ENCODE measurements around the gene PHLDB1.

Gene PHLDB1

DNA sequence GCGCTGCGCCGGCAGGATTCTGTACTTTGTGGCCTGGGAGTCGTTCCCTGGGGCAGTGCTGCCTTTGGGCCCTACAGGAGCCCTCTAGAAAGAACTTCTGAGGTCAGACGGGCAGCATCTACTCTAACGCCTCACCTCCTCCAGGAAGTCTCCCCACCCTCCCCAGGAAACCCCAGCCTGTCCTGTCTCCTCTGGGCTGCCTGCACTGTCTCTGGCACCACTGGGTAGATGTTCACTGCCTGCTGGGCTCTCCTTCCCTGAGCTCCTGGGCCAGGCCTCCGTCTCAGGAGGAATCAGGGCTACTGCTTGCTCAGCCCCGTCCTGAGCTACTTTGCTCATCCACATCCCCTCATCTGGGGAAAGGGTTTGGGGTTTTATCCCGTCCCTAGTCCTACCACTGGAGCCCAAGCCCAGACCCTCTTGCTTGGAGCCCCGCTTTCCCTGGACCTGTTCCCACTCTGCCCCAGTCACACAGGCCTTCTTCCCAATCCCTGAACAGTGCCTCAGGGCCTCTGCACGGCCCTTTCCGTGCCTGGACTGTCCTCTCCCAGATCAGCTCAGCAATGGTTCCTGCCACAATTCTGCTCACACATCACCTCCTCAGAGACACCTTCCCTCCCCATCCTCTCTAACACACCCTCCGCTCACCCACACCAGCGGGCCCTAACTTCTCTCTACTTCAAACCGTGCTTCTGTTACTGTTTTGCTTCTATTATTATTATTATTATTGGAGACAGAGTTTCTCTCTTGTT is 83.3 kb downstream of the PHLDB1 start:
- ChIA-PET POLR2A (no interaction called here), CTCF (interaction anchor here (0.7 to 2.1 kb wide), 7 partner anchors 9 to 239 kb away, joined by 3 to 11 read pairs (median 6); partner anchors contain the start of gene TREH)
- no peak for TF ChIP-seq SUZ12 (IDR thresholded peaks at IDR 0.05)
- no peak for TF ChIP-seq ARNT (IDR thresholded peaks at IDR 0.05)
- no peak for TF ChIP-seq ZNF384 (IDR thresholded peaks at IDR 0.05)
- no peak for TF ChIP-seq CTBP1 (IDR thresholded peaks at IDR 0.05; ENCODE audit: borderline replicate concordance)
- no peak for TF ChIP-seq ELF4 (IDR thresholded peaks at IDR 0.05)
- TF ChIP-seq TARDBP (IDR thresholded peaks at IDR 0.05) = no peak
- TF ChIP-seq BHLHE40 (IDR thresholded peaks at IDR 0.05; ENCODE audit: borderline replicate concordance) = no peak
- TF ChIP-seq LEF1 (IDR thresholded peaks at IDR 0.05; ENCODE audit: borderline replicate concordance) = no peak
- TF ChIP-seq FOXK2 (IDR thresholded peaks at IDR 0.05) = no peak
- no peak for TF ChIP-seq SP1 (IDR thresholded peaks at IDR 0.05)
- TF ChIP-seq L3MBTL2 (conservative IDR thresholded peaks at IDR 0.05) = no peak
- no peak for DNase-seq (ENCODE audit: extremely low spot score)

DNA sequence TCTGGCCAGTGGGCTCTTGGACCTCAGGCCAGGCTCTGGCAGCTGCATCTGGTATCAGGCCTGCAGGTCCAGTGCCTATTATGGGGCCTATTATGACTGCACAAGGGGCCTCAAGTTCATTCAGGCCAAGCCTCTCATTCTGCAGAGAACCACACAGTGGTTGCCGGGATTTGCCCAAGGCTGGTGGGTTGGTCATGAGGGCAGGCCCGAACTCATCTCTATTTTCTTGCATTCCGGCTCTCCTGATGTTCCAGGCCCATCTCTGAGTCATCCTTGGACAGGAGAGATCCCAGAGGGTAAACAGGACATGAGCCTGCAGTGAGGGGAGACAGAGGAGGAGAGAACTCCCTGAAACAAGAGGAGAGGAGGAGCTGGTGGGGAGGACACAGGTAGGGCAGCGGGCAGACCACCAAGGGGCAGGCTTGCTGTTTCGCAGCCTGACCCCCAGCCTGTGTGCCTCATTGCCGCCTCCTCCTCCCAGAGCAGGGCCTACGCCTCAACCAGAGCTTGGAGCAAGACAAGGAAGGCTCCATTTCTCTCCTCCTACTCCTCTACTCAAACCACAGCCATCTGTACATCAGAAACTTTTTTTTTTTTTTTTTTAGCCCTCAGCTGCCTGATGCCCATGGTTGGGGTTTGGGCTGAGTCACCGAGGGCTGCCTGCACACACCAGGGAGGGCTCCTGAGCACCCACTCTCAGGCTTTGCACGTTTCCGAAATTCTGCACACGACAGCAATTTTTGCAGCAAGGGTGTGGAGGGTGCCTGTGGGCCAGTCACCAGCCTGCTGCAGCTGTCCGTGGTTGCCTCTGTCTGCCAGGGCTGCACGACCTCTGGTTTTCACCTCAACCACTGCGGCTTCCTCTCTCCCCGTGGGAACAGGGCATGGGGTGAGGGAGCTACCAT is 84.8 kb downstream of the PHLDB1 start:
- DNase-seq (ENCODE audit: extremely low spot score) = no peak
- ChIA-PET POLR2A (interaction anchor here (1.0 kb wide), 1 partner anchor 99 kb away, joined by 3 read pairs; the partner anchor contains the start of gene DDX6), CTCF (no interaction called here)
- TF ChIP-seq ZNF384 (IDR thresholded peaks at IDR 0.05) (no peak), FOXK2 (IDR thresholded peaks at IDR 0.05) (no peak), ARNT (IDR thresholded peaks at IDR 0.05) (no peak), TARDBP (IDR thresholded peaks at IDR 0.05) (no peak), LEF1 (IDR thresholded peaks at IDR 0.05; ENCODE audit: borderline replicate concordance) (no peak), NFRKB (IDR thresholded peaks at IDR 0.05) (no peak), FOXA1 (IDR thresholded peaks at IDR 0.05) (no peak), FOXM1 (IDR thresholded peaks at IDR 0.05; ENCODE audit: borderline replicate concordance) (no peak), BHLHE40 (IDR thresholded peaks at IDR 0.05; ENCODE audit: borderline replicate concordance) (no peak), HDGF (IDR thresholded peaks at IDR 0.05; ENCODE audit: borderline replicate concordance) (no peak), L3MBTL2 (conservative IDR thresholded peaks at IDR 0.05) (no peak), ELF4 (IDR thresholded peaks at IDR 0.05) (no peak), SP1 (IDR thresholded peaks at IDR 0.05) (no peak), SUZ12 (IDR thresholded peaks at IDR 0.05) (no peak), CTBP1 (IDR thresholded peaks at IDR 0.05; ENCODE audit: borderline replicate concordance) (no peak)
- TF ChIP-seq, protein P1, sequence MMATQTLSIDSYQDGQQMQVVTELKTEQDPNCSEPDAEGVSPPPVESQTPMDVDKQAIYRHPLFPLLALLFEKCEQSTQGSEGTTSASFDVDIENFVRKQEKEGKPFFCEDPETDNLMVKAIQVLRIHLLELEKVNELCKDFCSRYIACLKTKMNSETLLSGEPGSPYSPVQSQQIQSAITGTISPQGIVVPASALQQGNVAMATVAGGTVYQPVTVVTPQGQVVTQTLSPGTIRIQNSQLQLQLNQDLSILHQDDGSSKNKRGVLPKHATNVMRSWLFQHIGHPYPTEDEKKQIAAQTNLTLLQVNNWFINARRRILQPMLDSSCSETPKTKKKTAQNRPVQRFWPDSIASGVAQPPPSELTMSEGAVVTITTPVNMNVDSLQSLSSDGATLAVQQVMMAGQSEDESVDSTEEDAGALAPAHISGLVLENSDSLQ (IDR thresholded peaks at IDR 0.05) = no peak

DNA sequence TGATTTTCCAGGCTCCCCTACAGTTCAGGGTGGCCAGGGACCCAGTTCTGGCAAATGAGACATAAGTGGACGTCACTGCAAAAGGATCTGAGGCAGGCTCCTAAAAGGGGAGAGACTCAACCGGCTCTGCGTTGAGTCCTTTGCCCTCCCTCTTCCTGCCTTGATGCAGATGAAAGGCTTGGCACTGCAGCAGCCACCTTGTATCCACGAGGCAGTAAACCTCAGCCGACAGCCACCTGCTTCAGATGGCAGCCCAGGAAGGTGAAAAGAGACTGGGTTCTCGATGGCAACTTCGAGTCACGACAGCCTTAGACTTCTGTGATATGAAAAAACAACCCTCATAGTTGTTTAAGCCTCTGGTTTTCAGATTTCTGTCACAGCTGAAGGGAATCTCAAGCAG is 86.8 kb downstream of the PHLDB1 start:
- no peak for TF ChIP-seq ZNF384 (IDR thresholded peaks at IDR 0.05)
- no peak for TF ChIP-seq FOXK2 (IDR thresholded peaks at IDR 0.05)
- no peak for TF ChIP-seq FOXM1 (IDR thresholded peaks at IDR 0.05; ENCODE audit: borderline replicate concordance)
- TF ChIP-seq ELF4 (IDR thresholded peaks at IDR 0.05) = no peak
- TF ChIP-seq SP1 (IDR thresholded peaks at IDR 0.05) = no peak
- POLR2A ChIA-PET = interaction anchor here (1.6 kb wide), 1 partner anchor 98 kb away, joined by 5 read pairs; no protein-coding TSS in a partner anchor
- CTCF ChIA-PET = no interaction called here
- no peak for DNase-seq (ENCODE audit: extremely low spot score)

DNA sequence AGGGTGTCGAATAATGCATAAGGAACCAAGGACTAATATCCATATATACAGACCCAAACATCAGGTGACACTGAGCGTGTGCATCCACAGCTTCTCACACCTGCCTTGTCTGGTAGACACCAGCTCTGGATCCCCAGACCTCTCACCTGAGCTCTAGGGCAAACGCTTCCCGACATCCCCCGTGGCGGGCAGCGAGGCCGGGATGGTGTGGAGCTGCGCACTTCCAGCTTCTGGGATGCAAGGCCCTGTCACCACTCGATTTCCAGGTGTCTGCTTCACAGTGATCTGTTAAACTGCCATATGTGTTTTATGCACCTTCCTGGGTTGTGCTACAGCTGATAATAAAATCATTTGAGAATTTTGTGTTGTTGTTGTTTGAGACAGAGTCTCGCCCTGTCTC is 87.4 kb downstream of the PHLDB1 start:
- POLR2A ChIA-PET = interaction anchor here (1.6 kb wide), 1 partner anchor 98 kb away, joined by 5 read pairs; no protein-coding TSS in a partner anchor
- CTCF ChIA-PET = no interaction called here
- no peak for DNase-seq (ENCODE audit: extremely low spot score)
- TF ChIP-seq, protein P1 (IDR thresholded peaks at IDR 0.05) = no peak
- TF ChIP-seq ZNF384 (IDR thresholded peaks at IDR 0.05) (no peak), SP1 (IDR thresholded peaks at IDR 0.05) (no peak), FOXK2 (IDR thresholded peaks at IDR 0.05) (no peak), L3MBTL2 (conservative IDR thresholded peaks at IDR 0.05) (no peak)

DNA sequence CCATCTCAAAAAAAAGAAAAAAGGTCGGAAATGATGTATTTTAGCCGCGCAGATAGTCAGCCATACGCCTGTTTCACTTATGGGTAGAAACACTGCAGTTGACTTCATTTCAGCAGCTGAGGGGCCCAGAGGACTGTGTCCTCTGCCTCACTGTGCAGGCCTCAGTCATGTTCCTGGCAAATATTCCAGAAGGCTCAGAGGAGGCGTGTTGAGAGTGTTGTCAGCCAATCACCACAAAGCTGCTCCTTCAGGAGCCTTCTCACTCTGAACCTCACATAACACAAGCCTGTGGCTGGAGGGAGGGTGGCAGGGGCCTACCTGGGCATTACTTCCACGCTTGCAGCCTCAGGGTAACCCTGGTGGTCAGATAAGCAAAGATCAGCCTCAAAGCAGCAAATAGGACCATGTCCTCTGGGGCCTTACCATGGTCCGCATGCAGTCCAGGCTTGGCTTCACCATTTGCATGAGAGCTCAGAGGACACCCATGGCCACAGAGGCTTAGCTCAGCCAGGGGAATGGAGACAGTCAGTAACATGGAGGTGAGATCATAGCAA is 89.3 kb downstream of the PHLDB1 start:
- POLR2A ChIA-PET = no interaction called here

More for the DNA sequence above, 89.3 kb downstream of the PHLDB1 start:
- DNase-seq (ENCODE audit: extremely low spot score) = no peak
- TF ChIP-seq ELF4 (IDR thresholded peaks at IDR 0.05) (no peak), SUZ12 (IDR thresholded peaks at IDR 0.05) (no peak), LEF1 (IDR thresholded peaks at IDR 0.05; ENCODE audit: borderline replicate concordance) (no peak), NFRKB (IDR thresholded peaks at IDR 0.05) (no peak), TARDBP (IDR thresholded peaks at IDR 0.05) (no peak), L3MBTL2 (conservative IDR thresholded peaks at IDR 0.05) (no peak), HDGF (IDR thresholded peaks at IDR 0.05; ENCODE audit: borderline replicate concordance) (no peak), FOXA1 (IDR thresholded peaks at IDR 0.05) (no peak), SP1 (IDR thresholded peaks at IDR 0.05) (no peak), ZNF384 (IDR thresholded peaks at IDR 0.05) (no peak), ARNT (IDR thresholded peaks at IDR 0.05) (no peak), FOXM1 (IDR thresholded peaks at IDR 0.05; ENCODE audit: borderline replicate concordance) (no peak), FOXK2 (IDR thresholded peaks at IDR 0.05) (no peak), BHLHE40 (IDR thresholded peaks at IDR 0.05; ENCODE audit: borderline replicate concordance) (no peak), CTBP1 (IDR thresholded peaks at IDR 0.05; ENCODE audit: borderline replicate concordance) (no peak)
- TF ChIP-seq, protein P1 (IDR thresholded peaks at IDR 0.05) = no peak
- CTCF ChIA-PET = no interaction called here
